GM18873 (cell line): ENCODE data around the gene SOX13.

ENCODE experiments used
- ATAC-seq: cut with Tn5 transposase; IDR thresholded peaks from one replicate; pipeline ENCODE4 v1.9.1; 2021; ENCODE audit warnings: mild to moderate bottlenecking, moderate library complexity, moderate number of reproducible peaks; ENCODE audit not compliant: unreplicated experiment, low FRiP score

SOX13 gene

GRCh38 chr1:204059970-204060369 lies 12.9 kb upstream of the SOX13 start:
- no peak for ATAC-seq

- no peak for ATAC-seq
Observed at GRCh38 chr1:204062106-204062505, 10.8 kb upstream of the SOX13 start.

- no peak for ATAC-seq
Observed at GRCh38 chr1:204065174-204065985, 7.5 kb upstream of the SOX13 start.

- no peak for ATAC-seq
Observed at GRCh38 chr1:204065986-204066300, 7.0 kb upstream of the SOX13 start.

- no peak for ATAC-seq
Observed at GRCh38 chr1:204067935-204068334, 5.0 kb upstream of the SOX13 start.

- no peak for ATAC-seq
Observed at GRCh38 chr1:204069887-204070286, 3.0 kb upstream of the SOX13 start.

- ATAC-seq = no peak
Observed at GRCh38 chr1:204070895-204071294, 2.0 kb upstream of the SOX13 start.

- ATAC-seq = no peak
Observed at GRCh38 chr1:204073837-204074273, 940 bp downstream of the SOX13 start.

GRCh38 chr1:204074274-204075138 lies 1.6 kb downstream of the SOX13 start:
- no peak for ATAC-seq

- no peak for ATAC-seq
Observed at GRCh38 chr1:204075139-204075521, 2.2 kb downstream of the SOX13 start.

GRCh38 chr1:204075890-204076846 lies 3.3 kb downstream of the SOX13 start:
- no peak for ATAC-seq

- ATAC-seq = no peak
Observed at GRCh38 chr1:204076891-204077290, 4.0 kb downstream of the SOX13 start.

- ATAC-seq = no peak
Observed at GRCh38 chr1:204077979-204078696, 5.2 kb downstream of the SOX13 start.

- ATAC-seq = no peak
Observed at GRCh38 chr1:204079608-204079999, 6.7 kb downstream of the SOX13 start.

- ATAC-seq = no peak
Observed at GRCh38 chr1:204080163-204080903, 7.4 kb downstream of the SOX13 start.

GRCh38 chr1:204081164-204081790 lies 8.4 kb downstream of the SOX13 start:
- no peak for ATAC-seq

GRCh38 chr1:204081791-204082513 lies 9.0 kb downstream of the SOX13 start:
- ATAC-seq = no peak

GRCh38 chr1:204083491-204083890 lies 10.6 kb downstream of the SOX13 start:
- no peak for ATAC-seq
